Fibroblast of lung (primary cell): Measurements from ENCODE around the gene PODXL2.

Experiments used
- CTCF ChIP-seq, 2 donors: IDR thresholded peaks in 1 of 2; conservative IDR thresholded peaks in 1 of 2; 1 replicate in 1 of 2; 2 replicates in 1 of 2; pipeline ENCODE4 v1.5.1; 2011 to 2012; ENCODE audit warnings: low read length in 2 of 2, control low read depth in 1 of 2, inconsistent platforms in 1 of 2, low read depth in 1 of 2, mild to moderate bottlenecking in 1 of 2
- EZH2 ChIP-seq: IDR thresholded peaks from 2 replicates; pipeline ENCODE4 v1.5.1; 2012; ENCODE audit warnings: low read length, control low read depth, mild to moderate bottlenecking; ENCODE audit errors: missing control alignments

- TF ChIP-seq CTCF (conservative IDR thresholded peaks at IDR 0.05 in 1 of 2, IDR thresholded peaks at IDR 0.05 in 1 of 2; ENCODE audit: low read depth in 1 of 2, low read length in 2 of 2) (no peak), EZH2 (no peak)
Measured at GRCh38 chr3:127674101-127674721, 45.2 kb downstream of the PODXL2 start.
